Hepatocyte (in vitro differentiated cells): Measurements from ENCODE around the gene GMPPB.

Experiments used
- CTCF ChIP-seq: fragments of 200-600 bp; sonication (generic); IDR thresholded peaks from 2 replicates; pipeline ENCODE4 v1.5.1; 2016; ENCODE audit warnings: antibody characterized with exemption, mild to moderate bottlenecking; ENCODE audit not compliant: poor library complexity
- EZH2 ChIP-seq: fragments of 200-600 bp; sonication (generic); IDR thresholded peaks from 2 replicates; pipeline ENCODE4 v1.6.1; 2016; ENCODE audit warnings: antibody characterized with exemption, mild to moderate bottlenecking, borderline replicate concordance
- EZH2phosphoT487 ChIP-seq: fragments of 200-600 bp; sonication (generic); IDR thresholded peaks from one replicate; pipeline ENCODE4 v1.6.1; 2018; ENCODE audit warnings: antibody characterized with exemption, mild to moderate bottlenecking, low read depth, moderate library complexity; ENCODE audit not compliant: unreplicated experiment, severe bottlenecking

DNA sequence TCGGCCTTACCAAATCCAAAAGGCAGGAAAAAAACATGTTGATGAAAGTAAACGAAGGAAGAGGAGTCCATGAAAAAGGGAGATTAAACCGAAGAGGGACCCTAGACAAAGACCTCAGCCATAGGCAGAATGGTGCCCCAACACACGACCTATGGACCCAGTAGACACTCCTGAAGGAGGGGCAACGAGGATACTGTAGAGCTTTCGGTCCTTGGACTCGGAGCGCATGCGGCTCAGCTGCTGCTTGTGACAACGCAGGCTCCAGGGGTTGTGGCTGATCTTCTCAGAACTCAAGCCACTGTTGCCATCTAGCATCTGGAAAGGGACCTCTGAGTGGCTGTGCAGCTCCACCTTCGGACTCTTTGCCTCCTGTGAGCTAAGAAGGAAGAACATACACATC, 8.8 kb upstream of the GMPPB start:
- no peak for TF ChIP-seq CTCF
- TF ChIP-seq EZH2: no peak
- no peak for TF ChIP-seq EZH2phosphoT487
